HFF-Myc (cell line): ENCODE results near the gene MPST.

ENCODE experiments used
- DNase-seq: peaks from one replicate; pipeline ENCODE4 v3.0.0-alpha.2; 2011; ENCODE audit warnings: low read depth; ENCODE audit errors: extremely low read depth
- H3K4me3 ChIP-seq: replicated peaks from 2 replicates; pipeline ENCODE4 v1.5.1; 2011; ENCODE audit warnings: low read depth, mild to moderate bottlenecking, control low read depth, low read length
- TF ChIP-seq, protein P1 (sequence below): IDR thresholded peaks from 2 replicates; pipeline ENCODE4 v1.5.1; 2012; ENCODE audit warnings: mild to moderate bottlenecking, low read depth, low read length, control low read depth; ENCODE audit errors: missing control alignments

Gene MPST

GRCh38 chr22:37021710-37022482 lies 2.4 kb downstream of the MPST start:
- DNase-seq: no peak
- TF ChIP-seq, protein P1, sequence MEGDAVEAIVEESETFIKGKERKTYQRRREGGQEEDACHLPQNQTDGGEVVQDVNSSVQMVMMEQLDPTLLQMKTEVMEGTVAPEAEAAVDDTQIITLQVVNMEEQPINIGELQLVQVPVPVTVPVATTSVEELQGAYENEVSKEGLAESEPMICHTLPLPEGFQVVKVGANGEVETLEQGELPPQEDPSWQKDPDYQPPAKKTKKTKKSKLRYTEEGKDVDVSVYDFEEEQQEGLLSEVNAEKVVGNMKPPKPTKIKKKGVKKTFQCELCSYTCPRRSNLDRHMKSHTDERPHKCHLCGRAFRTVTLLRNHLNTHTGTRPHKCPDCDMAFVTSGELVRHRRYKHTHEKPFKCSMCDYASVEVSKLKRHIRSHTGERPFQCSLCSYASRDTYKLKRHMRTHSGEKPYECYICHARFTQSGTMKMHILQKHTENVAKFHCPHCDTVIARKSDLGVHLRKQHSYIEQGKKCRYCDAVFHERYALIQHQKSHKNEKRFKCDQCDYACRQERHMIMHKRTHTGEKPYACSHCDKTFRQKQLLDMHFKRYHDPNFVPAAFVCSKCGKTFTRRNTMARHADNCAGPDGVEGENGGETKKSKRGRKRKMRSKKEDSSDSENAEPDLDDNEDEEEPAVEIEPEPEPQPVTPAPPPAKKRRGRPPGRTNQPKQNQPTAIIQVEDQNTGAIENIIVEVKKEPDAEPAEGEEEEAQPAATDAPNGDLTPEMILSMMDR: peak; percentile 88
- H3K4me3 ChIP-seq: no peak overlapping the region

- no peak overlapping the region for H3K4me3 ChIP-seq
- TF ChIP-seq, protein P1: no peak
- DNase-seq: no peak
Measured at GRCh38 chr22:37022483-37023337, 3.2 kb downstream of the MPST start.

DNA sequence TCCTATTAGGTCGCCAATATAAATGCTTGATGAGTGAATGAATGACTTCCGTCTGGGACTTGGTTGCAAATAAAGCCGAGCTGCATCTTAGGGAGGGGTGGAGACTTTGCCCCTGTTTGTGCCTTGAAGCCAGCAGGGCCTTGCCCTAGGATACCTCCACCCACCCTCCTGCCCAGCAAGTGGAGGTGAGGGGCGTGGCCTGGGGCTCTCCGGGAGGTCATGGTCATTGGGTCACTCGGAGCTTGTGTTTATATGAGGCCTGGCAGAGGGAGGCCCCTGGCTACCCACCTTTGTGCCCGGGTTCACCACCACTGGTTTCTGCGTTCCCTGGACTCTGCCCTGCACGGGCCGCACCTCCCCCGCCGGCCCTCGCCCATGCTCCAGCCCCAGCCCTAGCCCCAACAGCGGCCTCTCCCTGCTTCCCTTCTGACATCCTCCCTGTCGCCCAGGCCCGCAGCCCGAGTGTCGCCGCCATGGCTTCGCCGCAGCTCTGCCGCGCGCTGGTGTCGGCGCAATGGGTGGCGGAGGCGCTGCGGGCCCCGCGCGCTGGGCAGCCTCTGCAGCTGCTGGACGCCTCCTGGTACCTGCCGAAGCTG lies 4.3 kb downstream of the MPST start:
- TF ChIP-seq, protein P1: no peak
- DNase-seq: no peak
- H3K4me3 ChIP-seq: no peak overlapping the region

- no peak for DNase-seq
- H3K4me3 ChIP-seq: no peak overlapping the region
- TF ChIP-seq, protein P1: no peak
Measured at GRCh38 chr22:37024339-37025157, 5.0 kb downstream of the MPST start.

DNA sequence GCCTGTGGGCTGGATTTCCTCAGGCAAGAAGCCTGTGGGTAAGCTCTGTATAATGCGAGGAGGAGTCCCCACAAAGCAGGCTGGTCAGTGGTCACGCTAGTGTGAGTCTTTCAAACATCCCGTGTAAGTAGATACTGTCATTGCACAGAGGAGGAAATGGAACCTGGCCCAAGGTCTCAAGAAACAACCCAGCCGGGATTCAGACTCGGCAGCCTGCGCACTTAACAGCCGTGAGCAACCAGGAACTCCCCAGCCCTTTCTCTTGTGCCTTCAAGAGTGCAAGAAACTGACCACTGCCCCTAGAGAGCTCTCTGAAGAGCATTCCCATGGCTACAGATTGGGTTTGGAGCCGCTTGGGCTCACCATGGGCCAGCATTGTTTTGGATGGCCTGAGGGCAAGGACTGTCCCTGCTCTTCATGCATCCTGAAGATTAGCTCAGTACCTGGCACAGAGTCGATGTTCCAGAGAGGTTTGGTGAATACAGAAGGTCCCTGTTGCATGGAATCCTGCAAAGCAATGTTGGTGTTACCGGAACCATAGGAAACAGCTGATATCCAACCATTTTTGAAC lies 6.0 kb downstream of the MPST start:
- no peak overlapping the region for H3K4me3 ChIP-seq
- TF ChIP-seq, protein P1: no peak
- no peak for DNase-seq

- no peak overlapping the region for H3K4me3 ChIP-seq
- TF ChIP-seq, protein P1: no peak
- no peak for DNase-seq
Measured at GRCh38 chr22:37026325-37026724, 6.8 kb downstream of the MPST start.
